Kidney capillary endothelial cell (primary cell): Measurements from ENCODE around the gene SNAPC2.
A peak's percentile ranks its signal among the peaks of the same experiment; 100 is the strongest.
"Not testable (repeated sequence)": the region's sequence is repeated elsewhere in the genome, so short reads cannot be mapped to it uniquely, and the experiment has no call there.

Source experiments
- DNase-seq: peaks from one replicate; pipeline ENCODE4 v3.0.0-alpha.2; 2018; ENCODE audit warnings: low spot score

The SNAPC2 gene

GRCh38 chr19:7933828-7934725 is 13.9 kb downstream of the SNAPC2 start:
- DNase-seq = no peak

- DNase-seq = no peak
These were observed 14.6 kb downstream of the SNAPC2 start for GRCh38 chr19:7934766-7935165.

GRCh38 chr19:7940841-7941240 is 20.7 kb downstream of the SNAPC2 start:
- DNase-seq = no peak

GRCh38 chr19:7941895-7942596 is 21.9 kb downstream of the SNAPC2 start:
- no peak for DNase-seq

- no peak for DNase-seq
These were observed 22.9 kb downstream of the SNAPC2 start for GRCh38 chr19:7942981-7943443.

- peak; percentile 98 for DNase-seq
These were observed 23.5 kb downstream of the SNAPC2 start, which contains the start of gene TIMM44 for GRCh38 chr19:7943444-7944176. TIMM44 (minus strand) TSS chr19:7943666; CDS start chr19:7943651, 15 bp downstream.

- peak; percentile 83 for DNase-seq
These were observed 24.1 kb downstream of the SNAPC2 start for GRCh38 chr19:7944177-7944761.

GRCh38 chr19:7947939-7948338 is 27.8 kb downstream of the SNAPC2 start:
- no peak for DNase-seq

GRCh38 chr19:7953060-7953459 is 32.9 kb downstream of the SNAPC2 start:
- DNase-seq = peak; percentile 14

GRCh38 chr19:7953576-7953975 is 33.4 kb downstream of the SNAPC2 start:
- no peak for DNase-seq

GRCh38 chr19:7955696-7956095 is 35.6 kb downstream of the SNAPC2 start:
- DNase-seq = no peak

- DNase-seq = no peak
These were observed 39.1 kb downstream of the SNAPC2 start for GRCh38 chr19:7959211-7959610.

- DNase-seq = not testable (repeated sequence)
These were observed 40.9 kb downstream of the SNAPC2 start for GRCh38 chr19:7961082-7961481.

- no peak for DNase-seq
These were observed 41.9 kb downstream of the SNAPC2 start for GRCh38 chr19:7961920-7962626.

GRCh38 chr19:7962644-7963268 is 42.6 kb downstream of the SNAPC2 start:
- no peak for DNase-seq

- DNase-seq = no peak
These were observed 43.4 kb downstream of the SNAPC2 start for GRCh38 chr19:7963566-7963965.

GRCh38 chr19:7965259-7965841 is 45.2 kb downstream of the SNAPC2 start:
- no peak for DNase-seq

- no peak for DNase-seq
These were observed 46.0 kb downstream of the SNAPC2 start for GRCh38 chr19:7965921-7966665.

- no peak for DNase-seq
These were observed 48.1 kb downstream of the SNAPC2 start for GRCh38 chr19:7968008-7968795.
